ENCODE measurements around the gene PRF1.
"Not testable (repeated sequence)": the region's sequence is repeated elsewhere in the genome, so short reads cannot be mapped to it uniquely, and the experiment has no call there.

Gene PRF1

GRCh38 chr10:70616761-70617160 is 14.2 kb upstream of the PRF1 start:
- no peak for DNase-seq

- DNase-seq, result no peak
These were observed 13.4 kb upstream of the PRF1 start for GRCh38 chr10:70615784-70616522.

GRCh38 chr10:70615211-70615610 is 12.7 kb upstream of the PRF1 start:
- no peak for DNase-seq

- DNase-seq, result not testable (repeated sequence)
These were observed 11.8 kb upstream of the PRF1 start for GRCh38 chr10:70614364-70614763.

GRCh38 chr10:70613941-70614340 is 11.4 kb upstream of the PRF1 start:
- no peak for DNase-seq

GRCh38 chr10:70607936-70608335 is 5.4 kb upstream of the PRF1 start:
- DNase-seq, result no peak

- DNase-seq, result no peak
These were observed 2.6 kb upstream of the PRF1 start for GRCh38 chr10:70605161-70605560.

GRCh38 chr10:70604106-70604505 is 1.6 kb upstream of the PRF1 start:
- no peak for DNase-seq

- DNase-seq, result no peak
These were observed 884 bp upstream of the PRF1 start for GRCh38 chr10:70603449-70603801.

GRCh38 chr10:70601746-70602145 is 795 bp downstream of the PRF1 start:
- no peak for DNase-seq

- DNase-seq, result no peak
These were observed 1.8 kb downstream of the PRF1 start for GRCh38 chr10:70600512-70601395.

- no peak for DNase-seq
These were observed 2.8 kb downstream of the PRF1 start for GRCh38 chr10:70599791-70600190.

- DNase-seq, result no peak
These were observed 3.2 kb downstream of the PRF1 start for GRCh38 chr10:70599319-70599718.

GRCh38 chr10:70598857-70599295 is 3.7 kb downstream of the PRF1 start:
- DNase-seq, result no peak

- DNase-seq, result no peak
These were observed 4.4 kb downstream of the PRF1 start for GRCh38 chr10:70597856-70598815.

- no peak for DNase-seq
These were observed 5.4 kb downstream of the PRF1 start for GRCh38 chr10:70596860-70597809.

GRCh38 chr10:70596110-70596798 is 6.3 kb downstream of the PRF1 start:
- no peak for DNase-seq

GRCh38 chr10:70595566-70596016 is 7.0 kb downstream of the PRF1 start:
- DNase-seq, result no peak

GRCh38 chr10:70594161-70594560 is 8.4 kb downstream of the PRF1 start:
- no peak for DNase-seq

- no peak for DNase-seq
These were observed 9.0 kb downstream of the PRF1 start for GRCh38 chr10:70593513-70593890.
